AG04449 (cell line): ENCODE data around the gene SULF2.

ENCODE experiments used
- CTCF ChIA-PET: fragments of 350-600 bp; formaldehyde crosslinking; extraction: SDS; loops from one replicate; lab custom pipeline; 2021; ENCODE audit warnings: antibody characterized with exemption; lab: Yijun Ruan, JAX
- POLR2A ChIA-PET: fragments of 400-600, 350-600 bp; formaldehyde crosslinking; extraction: SDS; loops from one replicate; lab custom pipeline; 2020; ENCODE audit warnings: antibody characterized with exemption, inconsistent platforms; lab: Yijun Ruan, JAX
- DNase-seq: peaks from one replicate; pipeline ENCODE4 v3.0.0-alpha.2; 2010; ENCODE audit warnings: low read depth, low spot score
- H3K4me3 ChIP-seq: 2 replicates; pipeline ENCODE4 v1.5.1; 2011; ENCODE audit warnings: low read depth, mild to moderate bottlenecking, control low read depth, low read length
- CTCF ChIP-seq: IDR thresholded peaks from one replicate; pipeline ENCODE4 v1.5.1; 2011; ENCODE audit warnings: mild to moderate bottlenecking, moderate library complexity, low read length, control low read depth, inconsistent platforms; ENCODE audit not compliant: insufficient read depth; ENCODE audit errors: missing control alignments

The SULF2 gene

GRCh38 chr20:47667531-47668312 lies 117.6 kb downstream of the SULF2 start:
- DNase-seq: no peak
- CTCF ChIA-PET: interaction anchor here (1.1 to 16.2 kb wide), 4 partner anchors 12 to 956 kb away, joined by 3 to 422 read pairs (median 38); no protein-coding TSS in a partner anchor
- no peak for TF ChIP-seq CTCF
- POLR2A ChIA-PET: no interaction called here
- H3K4me3 ChIP-seq: no peak overlapping the region

GRCh38 chr20:47667086-47667485 lies 118.2 kb downstream of the SULF2 start:
- no peak overlapping the region for H3K4me3 ChIP-seq
- no peak for TF ChIP-seq CTCF
- ChIA-PET POLR2A (no interaction called here), CTCF (interaction anchor here (0.6 to 16.2 kb wide), 4 partner anchors 12 to 956 kb away, joined by 3 to 422 read pairs (median 38); no protein-coding TSS in a partner anchor)
- DNase-seq: no peak

- no peak for TF ChIP-seq CTCF
- DNase-seq: no peak
- CTCF ChIA-PET: interaction anchor here (0.6 to 16.2 kb wide), 4 partner anchors 13 to 957 kb away, joined by 3 to 422 read pairs (median 38); no protein-coding TSS in a partner anchor
- H3K4me3 ChIP-seq: no peak overlapping the region
- POLR2A ChIA-PET: no interaction called here
These were observed 119.0 kb downstream of the SULF2 start for GRCh38 chr20:47666304-47666703.

- CTCF ChIA-PET: interaction anchor here (1.7 to 16.2 kb wide), 4 partner anchors 14 to 958 kb away, joined by 5 to 422 read pairs (median 40); no protein-coding TSS in a partner anchor
- no peak for TF ChIP-seq CTCF
- no peak for DNase-seq
- no peak overlapping the region for H3K4me3 ChIP-seq
- POLR2A ChIA-PET: no interaction called here
These were observed 119.9 kb downstream of the SULF2 start for GRCh38 chr20:47665221-47665991.

GRCh38 chr20:47664744-47665143 lies 120.5 kb downstream of the SULF2 start:
- H3K4me3 ChIP-seq: no peak overlapping the region
- TF ChIP-seq CTCF: no peak
- DNase-seq: no peak
- CTCF ChIA-PET: interaction anchor here (0.7 to 16.2 kb wide), 16 partner anchors 10 to 993 kb away, joined by 3 to 422 read pairs (median 5); no protein-coding TSS in a partner anchor
- POLR2A ChIA-PET: no interaction called here

- CTCF ChIA-PET: interaction anchor here (0.7 to 16.2 kb wide), 32 partner anchors 9 to 1167 kb away, joined by 3 to 422 read pairs (median 4); no protein-coding TSS in a partner anchor
- POLR2A ChIA-PET: no interaction called here
- no peak for TF ChIP-seq CTCF
- no peak overlapping the region for H3K4me3 ChIP-seq
- DNase-seq: no peak
These were observed 121.2 kb downstream of the SULF2 start for GRCh38 chr20:47664068-47664437.
